ENCODE data around the gene VCX3A.
"Not testable (repeated sequence)": the region's sequence is repeated elsewhere in the genome, so short reads cannot be mapped to it uniquely, and the experiment has no call there.

The VCX3A gene

GRCh38 chrX:6535018-6535417 is at the start of gene VCX3A:
Gene VCX3A, minus strand, starts transcription at chrX:6535118. Its CDS starts 621 bp downstream, at chrX:6534497.
- DNase-seq = not testable (repeated sequence)

GRCh38 chrX:6574762-6575161 is 39.8 kb upstream of the VCX3A start:
- no peak for DNase-seq

GRCh38 chrX:6568031-6568430 is 33.1 kb upstream of the VCX3A start:
- DNase-seq = no peak

GRCh38 chrX:6558979-6559378 is 24.1 kb upstream of the VCX3A start:
- DNase-seq = no peak

GRCh38 chrX:6557690-6558089 is 22.8 kb upstream of the VCX3A start:
- DNase-seq = no peak

- no peak for DNase-seq
Observed at GRCh38 chrX:6550999-6551398, 16.1 kb upstream of the VCX3A start.

GRCh38 chrX:6545712-6546111 is 10.8 kb upstream of the VCX3A start:
- no peak for DNase-seq

- no peak for DNase-seq
Observed at GRCh38 chrX:6526564-6527136, 8.3 kb downstream of the VCX3A start.

- DNase-seq = no peak
Observed at GRCh38 chrX:6517376-6517775, 17.5 kb downstream of the VCX3A start.

- DNase-seq = no peak
Observed at GRCh38 chrX:6506444-6506843, 28.5 kb downstream of the VCX3A start.

- DNase-seq = no peak
Observed at GRCh38 chrX:6505960-6506359, 29.0 kb downstream of the VCX3A start.

- no peak for DNase-seq
Observed at GRCh38 chrX:6500719-6501118, 34.2 kb downstream of the VCX3A start.

GRCh38 chrX:6498324-6498723 is 36.6 kb downstream of the VCX3A start:
- DNase-seq = no peak
